ENCODE measurements around the gene GPS1.

Gene GPS1

DNA sequence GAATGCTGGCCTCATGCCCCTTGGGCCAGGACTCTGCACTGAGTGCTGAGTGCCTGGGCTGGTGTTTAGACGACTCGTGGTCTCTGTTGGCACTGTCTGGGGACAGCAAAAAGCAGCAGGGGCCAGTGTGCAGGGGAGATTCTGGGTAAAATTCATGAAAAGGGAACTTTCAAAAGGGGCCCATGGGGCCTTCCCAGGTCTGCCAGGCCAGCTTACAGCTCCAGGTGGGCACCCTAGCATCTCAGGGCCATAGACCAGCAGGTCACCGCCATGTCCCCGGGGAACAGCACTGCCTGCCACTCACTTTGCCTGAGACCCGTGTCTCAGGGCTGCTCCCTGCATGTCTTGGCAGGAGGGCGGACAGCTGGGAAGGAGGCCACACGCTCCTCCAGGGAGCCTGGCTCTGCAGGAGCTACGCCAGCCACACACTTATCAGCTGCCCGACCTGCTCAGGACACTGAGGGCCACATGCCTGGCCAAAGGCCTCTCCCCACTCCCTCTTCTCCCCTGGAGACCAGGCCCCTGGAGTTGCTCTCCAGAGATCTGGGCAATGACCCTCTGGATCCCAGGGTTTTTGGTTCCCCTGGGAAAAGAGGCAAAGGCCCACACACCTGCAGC, 55.1 kb downstream of the GPS1 start:
- no peak for DNase-seq

All from bone marrow (tissue), 2 donors.